Measurements from ENCODE around the gene EPHB2.
"Not testable (repeated sequence)": the region's sequence is repeated elsewhere in the genome, so short reads cannot be mapped to it uniquely, and the experiment has no call there.

EPHB2 gene

DNA sequence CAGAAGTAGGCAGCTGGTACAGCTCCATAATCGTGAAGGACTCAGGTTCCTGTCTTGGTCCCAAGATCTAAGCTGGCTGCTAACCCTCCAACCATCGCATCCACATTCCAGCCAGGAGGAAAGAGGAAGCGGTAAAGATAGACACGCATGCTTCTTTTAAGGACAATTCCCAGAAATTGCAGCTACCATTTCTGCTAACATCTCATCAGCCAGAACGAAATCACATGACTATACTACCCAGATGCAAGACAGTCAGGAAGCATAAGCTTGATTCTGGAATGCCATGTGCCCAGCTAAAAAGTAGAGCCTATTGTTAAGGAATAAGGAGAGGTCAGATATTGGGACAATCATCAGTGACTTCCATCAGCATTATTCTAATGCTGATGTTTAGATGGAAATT is 110.4 kb downstream of the EPHB2 start:
- no peak for DNase-seq (ENCODE audit: low read depth)

DNA sequence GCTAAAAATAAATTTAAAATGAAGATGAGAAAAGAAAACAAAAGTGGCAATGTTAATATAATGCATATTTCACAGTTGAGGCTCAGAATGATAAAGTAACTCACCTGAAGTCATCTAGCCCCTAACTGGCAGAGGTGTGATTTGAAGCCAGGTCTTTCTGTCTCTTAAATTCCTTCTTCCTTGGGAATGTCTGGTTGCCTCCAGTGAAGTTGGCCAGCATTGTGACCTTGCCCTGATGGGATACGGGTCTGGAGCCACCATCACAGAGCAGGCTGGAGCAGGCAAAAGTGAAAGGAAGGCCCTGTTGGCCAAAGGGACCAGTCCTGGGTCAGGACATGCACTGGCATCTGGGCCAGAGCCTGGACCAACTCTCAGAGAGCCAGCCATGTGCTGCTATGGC is 111.7 kb downstream of the EPHB2 start:
- DNase-seq (ENCODE audit: low read depth), result no peak

DNA sequence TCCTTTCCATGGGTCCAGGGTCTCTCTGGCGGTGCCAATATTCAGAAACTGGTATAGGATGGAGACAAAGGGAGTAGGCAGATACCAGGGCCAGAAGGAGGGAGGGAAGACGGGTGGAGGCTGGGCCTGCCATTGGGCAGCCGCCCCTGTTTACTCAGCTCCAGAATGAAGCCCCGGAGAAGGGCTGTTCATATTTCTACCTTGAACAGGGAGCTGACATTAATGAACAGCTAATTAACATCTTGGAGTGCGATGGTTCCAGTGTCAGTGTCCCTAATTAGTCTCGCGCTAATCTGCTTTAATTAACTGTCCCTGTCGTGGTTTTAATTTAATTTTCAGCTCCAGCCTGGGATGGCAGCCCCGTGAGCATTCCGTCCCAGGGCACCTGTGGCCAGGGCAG is 113.8 kb downstream of the EPHB2 start:
- DNase-seq (ENCODE audit: low read depth), result no peak

DNA sequence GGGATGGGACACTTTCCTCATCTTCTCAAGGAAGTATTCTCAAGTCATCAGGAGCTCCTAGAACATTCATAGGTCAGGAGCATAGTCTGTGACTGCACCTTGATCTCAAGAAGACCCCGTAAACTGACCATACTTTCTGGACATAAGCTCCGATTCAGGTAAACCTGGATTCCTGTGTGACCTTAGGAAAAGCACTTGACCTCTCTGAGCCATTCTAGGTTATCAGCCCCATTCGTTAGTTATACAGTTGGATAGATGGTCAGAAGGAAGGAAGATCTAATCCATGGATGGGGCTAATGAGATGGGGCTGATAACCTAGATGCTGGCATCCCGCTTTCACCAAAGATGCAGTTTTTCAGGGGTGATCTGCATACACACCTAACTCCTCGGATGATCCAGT is 114.3 kb downstream of the EPHB2 start:
- no peak for DNase-seq (ENCODE audit: low read depth)

DNA sequence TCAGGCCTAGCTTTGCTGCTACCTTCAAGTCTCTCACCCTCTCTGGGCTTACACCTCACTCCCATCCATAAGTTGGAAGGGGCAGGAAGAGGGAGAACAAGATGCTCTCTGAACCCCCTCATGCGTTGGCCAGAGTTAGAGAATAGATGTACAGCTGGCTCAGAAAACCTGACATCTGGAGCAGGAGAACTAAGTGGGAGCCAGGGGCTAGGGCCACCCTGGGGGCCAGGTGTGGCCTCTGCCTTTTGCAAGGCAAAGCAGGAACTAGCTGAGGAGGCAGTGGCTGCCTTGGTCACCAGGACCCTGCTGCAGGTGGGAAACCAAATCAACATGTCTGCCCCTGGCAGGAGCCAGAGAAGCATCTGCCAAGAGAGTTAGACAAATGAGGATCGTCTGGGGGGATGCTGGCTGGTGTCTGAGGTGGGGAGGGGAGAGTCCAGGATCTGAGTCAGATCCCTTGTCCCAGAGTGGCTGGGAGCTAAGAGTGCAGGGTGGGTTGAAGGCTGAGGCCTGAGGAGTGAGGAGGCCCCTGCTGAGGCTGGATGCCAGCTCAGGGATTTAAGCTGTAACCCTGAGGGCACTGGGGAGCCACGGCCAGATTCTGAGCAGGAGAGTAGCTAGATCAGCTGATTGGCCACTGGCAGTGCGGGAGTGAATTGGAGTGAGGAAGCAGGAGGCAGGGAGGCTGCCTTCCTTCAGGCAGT is 115.0 kb downstream of the EPHB2 start:
- DNase-seq (ENCODE audit: low read depth), result no peak

DNA sequence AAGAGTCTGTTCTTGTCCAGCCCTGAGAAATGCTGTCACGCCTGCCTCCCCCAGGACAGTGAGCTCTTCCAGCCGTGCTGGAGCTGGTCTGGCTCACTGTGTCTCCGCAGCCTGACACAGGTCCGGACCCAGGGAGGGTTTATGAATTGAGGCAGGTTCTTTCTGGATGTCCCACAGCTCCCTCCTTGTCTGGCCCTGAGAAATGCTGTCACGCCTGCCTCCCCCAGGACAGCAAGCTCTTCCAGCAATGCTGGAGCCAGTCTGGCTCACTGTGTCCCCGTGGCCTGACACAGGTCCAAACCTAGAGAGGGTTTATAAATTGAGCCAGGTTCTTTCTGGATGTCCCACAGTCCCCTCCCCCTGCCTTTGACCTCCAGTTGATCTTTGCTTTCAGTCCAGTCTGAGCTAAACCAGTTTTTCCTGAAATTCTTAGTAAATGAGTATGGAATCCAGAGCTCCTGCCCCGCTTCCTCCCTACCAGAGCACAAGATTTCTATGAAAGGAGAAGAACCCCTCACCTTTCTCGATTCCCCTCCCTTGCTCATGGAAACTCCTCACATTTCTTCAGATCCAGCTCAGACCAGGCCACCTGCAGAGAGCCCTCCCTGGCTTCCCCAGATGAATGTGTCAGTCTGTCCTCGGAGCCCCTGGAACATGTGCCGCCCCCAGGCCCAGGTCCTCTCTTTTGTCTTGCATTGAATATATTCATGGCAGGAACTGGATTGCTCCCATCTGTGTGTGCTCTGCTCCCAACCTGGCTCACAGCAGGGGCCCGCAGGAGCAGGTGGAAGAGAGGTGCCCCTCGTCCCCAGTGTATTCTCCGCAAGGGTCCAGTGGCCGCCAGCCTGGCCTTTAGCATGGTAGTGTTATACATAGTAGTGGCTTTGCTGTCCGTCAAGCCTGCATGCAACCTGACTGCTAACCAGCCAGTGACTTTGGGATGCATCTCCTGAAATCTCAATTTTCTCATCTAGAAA is 116.3 kb downstream of the EPHB2 start:
- no peak for DNase-seq (ENCODE audit: low read depth)

DNA sequence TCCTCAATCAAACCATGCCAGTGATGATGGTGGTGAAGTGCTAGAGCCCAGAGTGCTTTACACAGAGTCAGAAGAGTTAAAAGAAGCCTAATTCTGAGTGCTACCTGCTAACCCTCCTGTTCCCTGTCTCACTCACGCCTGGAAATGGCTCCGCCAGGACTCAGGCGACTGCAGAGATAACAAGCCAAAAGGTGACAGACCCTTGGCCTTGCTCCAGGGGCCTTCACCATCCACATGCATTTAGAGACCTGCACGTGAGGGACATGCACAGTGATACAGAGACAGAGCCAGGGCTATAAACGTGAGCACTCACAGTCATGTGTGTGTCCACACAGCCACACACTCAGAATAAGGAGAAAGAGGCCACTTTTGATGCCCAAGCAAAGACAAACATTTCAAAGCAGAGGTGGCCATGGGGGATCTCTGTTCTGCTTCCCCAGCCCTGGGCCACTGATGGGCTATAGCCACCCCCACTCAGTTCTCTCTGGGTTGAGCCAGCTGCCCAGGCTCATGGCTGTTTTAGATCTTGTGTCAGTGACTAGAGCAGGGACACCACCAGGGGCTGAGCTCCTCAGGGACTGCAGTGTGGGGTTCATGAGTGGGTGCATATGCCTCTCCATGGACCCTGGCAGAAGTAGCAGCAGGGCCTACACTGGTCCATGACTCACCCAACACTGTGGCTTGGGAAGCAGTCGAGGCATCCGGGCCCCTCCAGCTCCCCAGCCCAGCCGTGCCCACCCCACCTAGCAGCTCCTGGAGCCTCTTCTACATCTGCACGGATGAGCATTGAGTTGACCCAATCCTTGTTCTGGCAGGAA is 117.2 kb downstream of the EPHB2 start:
- no peak for DNase-seq (ENCODE audit: low read depth)

DNA sequence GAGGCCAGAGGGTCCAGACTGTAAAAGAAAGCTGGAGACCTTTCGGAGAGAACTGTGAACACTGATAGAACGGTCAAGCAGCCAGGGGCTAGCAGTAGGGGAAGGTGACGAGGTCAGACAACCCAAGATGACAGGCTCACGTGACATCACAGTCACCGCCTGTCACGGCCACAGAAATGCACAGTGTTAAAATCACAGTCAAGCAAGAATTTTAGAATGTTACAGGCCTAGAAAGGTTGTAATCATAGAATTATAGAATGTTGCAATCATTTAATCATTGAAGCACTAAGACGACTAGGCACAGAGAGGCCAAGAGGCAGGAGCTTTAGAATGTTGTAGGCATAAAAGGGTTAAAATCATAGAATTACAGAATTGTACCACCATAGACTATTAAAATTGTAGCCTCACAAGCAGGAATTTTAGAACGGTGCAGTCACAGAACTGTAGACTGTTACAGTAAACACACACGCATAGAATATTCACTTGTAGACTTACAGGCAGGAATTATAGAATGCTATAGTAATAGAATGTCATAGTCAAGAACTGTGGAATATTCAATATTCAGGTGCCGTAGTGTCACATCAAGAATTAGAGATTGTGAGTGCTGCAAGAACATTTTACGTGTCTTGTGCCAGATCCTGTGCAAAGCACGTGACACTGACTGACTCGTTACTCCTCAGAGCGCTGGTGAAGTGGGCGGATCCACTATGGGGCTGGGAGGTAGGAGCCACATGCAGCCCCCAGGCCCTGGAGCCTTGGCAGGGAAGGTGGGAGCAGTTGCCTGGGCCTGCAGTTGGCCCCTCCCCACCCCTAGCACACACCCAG is 118.1 kb downstream of the EPHB2 start:
- DNase-seq (ENCODE audit: low read depth), result no peak

DNA sequence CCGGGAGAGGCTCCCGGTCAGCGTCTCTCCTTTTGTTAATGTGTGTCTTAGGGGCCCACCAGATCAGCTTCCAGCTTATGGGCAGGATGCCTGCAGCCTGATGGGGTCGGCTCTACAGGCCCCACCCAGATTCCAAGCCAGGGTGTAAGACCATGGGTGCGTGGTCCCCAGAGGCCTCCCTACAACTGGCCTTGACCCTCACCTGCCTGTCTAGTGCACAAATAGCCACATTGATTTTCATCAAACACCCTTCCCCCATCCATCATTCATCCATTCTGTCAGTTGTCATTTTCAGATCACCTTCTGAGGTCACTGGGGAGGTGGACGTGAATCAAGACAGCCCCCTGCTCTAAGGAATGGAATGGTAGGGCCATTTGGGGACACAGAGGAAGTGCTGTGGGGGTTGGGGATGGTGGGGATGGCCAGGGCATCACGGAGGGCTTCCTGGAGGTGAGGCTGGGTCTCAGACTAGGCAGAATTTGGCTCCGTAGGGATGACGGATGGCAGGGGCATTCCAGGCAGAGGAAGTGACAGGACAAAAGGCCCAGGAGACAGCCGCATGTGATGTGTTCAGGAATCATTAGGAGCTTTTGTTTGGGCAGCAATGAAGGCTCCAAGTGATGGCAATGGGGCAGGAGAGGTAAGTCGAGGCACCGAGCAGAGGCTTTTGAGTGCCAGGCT is 118.8 kb downstream of the EPHB2 start:
- DNase-seq (ENCODE audit: low read depth), result no peak

DNA sequence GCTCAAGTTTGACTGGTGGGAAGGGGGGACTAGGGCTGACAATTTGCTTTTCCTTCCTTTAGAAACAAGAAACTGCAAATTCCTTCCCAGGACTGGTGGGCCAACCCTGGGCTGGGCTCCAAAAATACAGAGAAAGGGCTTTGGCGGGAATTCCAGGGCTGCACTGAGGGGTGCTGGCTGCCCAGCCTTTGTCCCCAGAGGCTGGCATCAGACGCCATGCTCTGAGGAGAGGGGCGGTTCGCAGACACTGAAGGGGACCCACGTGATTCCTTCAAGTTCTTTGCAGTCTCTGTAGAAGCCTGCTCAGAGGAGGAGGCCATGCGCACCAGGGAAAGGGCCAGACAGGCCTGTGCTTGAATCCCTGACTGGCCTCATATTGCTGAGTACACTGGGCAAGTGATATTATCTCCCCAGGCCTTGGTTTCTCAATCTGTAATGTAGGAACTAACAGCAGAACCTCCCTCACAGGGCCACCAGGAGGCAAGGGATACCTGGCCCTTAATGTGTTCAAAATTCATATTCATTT is 119.5 kb downstream of the EPHB2 start:
- DNase-seq (ENCODE audit: low read depth), result no peak

DNA sequence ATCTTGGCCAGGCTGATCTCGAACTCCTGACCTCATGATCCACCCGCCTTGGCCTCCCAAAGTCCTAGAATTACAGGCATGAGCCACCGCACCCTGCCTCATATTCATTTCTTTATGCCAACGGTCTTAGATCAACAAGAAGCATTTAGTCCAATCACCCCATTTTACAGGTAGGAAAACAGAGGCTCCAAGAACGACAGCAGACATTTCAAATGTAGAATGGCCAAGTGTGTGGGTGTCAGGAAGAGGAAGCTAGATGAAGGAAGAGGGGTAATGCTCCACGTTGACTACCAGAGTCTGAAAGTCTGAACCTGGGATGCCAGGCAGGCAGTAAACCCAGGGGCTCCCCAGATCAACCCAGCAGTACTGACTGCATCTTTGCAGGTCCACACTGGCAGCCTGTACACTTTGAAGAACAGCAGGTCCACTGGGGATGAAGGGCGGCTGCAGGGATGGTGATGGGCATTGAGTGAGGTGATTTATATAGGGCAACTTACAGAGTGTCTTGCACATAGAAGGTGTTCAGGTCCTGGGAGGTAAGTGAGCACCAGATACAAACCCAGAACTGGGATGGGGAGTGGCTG is 120.2 kb downstream of the EPHB2 start:
- no peak for DNase-seq (ENCODE audit: low read depth)

DNA sequence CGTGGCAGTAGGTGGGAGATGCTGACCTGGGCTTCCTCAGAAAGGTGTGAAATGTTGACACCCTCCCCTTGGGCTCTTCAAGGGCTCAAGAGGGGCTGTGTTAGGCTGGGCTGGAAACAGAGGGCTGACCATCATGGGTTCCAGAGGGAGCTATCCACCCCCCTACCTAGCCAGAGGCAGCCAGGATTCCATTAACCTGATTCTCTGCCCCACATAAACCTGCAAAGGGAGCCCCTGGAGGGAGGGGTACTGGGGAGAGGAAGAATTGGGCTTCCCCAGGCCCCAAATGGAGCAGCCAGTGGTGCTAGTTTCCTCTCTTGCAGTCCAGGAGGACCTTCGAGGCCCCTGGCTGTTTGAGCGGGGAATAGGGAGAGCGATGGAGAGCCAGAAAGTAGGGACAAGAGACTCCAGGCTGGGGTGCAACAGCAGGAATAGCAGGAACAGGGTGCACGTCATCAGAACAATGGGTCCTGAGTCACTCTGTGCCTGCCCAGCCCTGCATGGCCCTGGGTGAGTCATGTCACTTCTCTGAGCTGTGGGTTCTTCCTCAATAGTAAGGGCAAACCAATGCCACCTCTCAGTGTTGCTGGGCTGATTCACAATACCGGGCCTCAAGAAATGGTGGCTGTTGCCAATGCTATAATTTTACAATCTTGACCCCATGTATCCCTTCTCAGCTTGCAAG is 121.2 kb downstream of the EPHB2 start:
- DNase-seq (ENCODE audit: low read depth), result no peak

DNA sequence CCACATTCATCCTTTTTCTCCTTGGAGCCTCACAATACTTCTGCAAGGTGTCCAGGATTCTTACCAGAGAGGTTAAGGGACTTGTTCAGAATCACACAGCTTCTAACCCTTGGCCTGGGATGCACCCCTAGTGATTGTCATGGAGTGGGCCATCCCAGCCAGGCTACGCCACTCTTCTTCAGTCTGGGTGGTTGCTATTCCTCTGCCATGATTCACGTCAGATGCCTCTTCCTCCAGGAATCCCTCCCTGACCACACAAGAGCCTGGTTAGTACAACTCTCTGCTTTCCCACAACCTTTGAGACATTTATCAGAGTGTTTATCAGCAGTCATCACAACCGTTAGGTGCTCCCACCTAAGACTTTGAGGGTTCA is 121.8 kb downstream of the EPHB2 start:
- DNase-seq (ENCODE audit: low read depth), result no peak

DNA sequence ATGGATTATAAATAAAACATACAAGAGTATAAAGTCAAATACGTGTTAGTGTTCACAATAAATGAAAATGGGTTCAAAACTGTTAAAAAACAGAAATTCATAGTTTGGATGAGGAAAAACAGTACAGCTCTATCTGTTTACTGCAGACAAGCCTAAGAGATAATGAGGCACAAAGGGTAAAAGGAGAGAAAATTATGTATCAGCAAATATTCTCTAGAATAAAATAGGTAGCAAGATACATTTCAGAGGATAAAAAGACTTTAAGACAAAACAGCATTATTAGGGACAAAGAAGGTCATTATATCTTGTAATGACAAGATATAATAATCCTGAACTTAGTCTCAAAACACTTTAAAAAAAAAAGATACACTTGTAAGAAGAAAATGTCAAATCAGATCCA is 123.1 kb downstream of the EPHB2 start:
- no peak for DNase-seq (ENCODE audit: low read depth)

DNA sequence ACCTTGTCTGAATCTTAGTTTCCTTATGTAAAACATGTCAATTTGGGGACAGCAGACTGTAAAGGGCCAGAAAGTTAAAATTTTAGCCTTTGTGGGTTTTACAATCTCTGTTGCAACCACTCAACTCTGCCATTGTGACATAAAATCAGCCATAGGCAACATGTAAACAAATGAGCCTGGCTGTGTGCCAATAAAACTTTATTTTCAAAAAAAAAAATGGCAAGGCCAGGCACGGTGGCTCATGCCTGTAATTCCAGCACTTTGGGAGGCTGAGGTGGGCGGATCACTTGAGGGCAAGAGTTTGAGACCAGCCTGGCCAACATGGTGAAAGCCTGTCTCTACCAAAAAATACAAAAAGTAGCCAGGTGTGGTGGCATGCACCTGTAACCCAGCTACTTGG is 123.8 kb downstream of the EPHB2 start:
- DNase-seq (ENCODE audit: low read depth), result not testable (repeated sequence)

DNA sequence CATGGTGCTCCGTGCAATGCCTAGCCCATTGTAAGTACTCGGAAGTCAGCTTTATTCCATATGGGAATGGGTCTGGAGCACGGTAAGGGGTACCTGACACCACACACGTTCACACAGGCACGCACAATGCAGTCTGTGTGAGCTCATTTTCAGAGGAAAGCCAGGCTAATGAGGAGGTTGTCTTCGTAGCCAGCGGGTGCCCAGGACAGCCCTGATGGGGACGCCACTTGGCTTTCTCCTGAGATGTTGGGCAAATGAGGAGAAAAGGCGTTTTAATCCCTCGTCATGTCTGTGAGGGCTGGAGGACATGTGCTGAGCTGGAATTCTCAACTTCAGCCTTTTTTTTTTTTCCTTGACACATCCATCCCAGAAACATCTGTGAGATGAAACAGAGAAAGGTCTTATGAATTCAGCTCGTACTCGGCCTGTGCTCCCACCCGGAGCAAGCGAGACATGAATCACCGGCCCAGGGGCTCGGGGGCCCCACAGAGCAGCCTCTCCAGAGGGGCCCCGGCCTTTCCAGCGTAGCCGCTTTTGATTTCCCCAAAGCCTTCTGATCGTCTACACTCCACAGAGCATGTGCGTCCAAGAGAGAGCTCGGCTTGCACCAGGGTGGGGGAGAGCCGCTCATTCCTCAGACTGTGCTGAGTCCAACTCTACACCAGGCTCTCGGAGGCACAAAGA is 125.1 kb downstream of the EPHB2 start:
- DNase-seq (ENCODE audit: low read depth), result no peak

DNA sequence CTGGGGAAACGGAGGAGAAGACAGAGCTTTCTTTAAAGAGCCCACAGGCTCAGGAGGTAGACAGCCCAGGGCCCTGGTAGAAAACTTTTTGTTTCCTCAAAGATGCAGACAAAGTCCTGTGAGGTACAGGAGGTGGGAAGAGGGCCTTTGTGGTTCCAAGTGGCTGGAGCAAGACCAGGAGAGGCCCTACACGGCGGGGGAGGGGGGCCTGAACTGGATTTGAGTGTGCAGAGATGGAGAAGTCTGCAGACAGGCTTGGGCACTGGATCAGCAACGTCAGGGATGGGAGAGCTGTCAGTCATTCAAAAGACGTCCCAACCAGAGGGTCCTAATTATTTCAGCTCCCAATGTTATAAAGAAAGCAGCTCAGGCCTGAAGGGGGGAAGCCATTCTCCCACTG is 126.2 kb downstream of the EPHB2 start:
- no peak for DNase-seq (ENCODE audit: low read depth)

DNA sequence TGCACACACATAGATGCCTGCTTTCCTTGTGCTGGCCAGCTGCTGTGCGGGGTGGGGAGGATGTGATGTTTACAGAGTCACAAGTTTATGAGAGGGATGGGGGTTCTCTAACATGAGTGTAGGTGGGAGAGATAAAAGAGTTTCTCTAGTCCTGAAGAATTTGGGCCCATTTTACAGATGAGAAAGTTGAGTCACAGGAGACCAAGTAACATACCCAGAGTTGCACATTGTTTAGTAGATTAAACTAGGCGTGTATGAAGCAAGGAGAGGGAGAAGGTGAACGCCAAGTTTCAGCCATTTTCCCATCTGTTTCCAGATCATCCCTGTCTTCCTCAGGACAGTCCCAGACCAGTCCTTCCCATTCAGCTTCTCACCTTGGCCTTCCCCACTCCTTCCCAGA is 126.7 kb downstream of the EPHB2 start:
- DNase-seq (ENCODE audit: low read depth), result no peak

DNA sequence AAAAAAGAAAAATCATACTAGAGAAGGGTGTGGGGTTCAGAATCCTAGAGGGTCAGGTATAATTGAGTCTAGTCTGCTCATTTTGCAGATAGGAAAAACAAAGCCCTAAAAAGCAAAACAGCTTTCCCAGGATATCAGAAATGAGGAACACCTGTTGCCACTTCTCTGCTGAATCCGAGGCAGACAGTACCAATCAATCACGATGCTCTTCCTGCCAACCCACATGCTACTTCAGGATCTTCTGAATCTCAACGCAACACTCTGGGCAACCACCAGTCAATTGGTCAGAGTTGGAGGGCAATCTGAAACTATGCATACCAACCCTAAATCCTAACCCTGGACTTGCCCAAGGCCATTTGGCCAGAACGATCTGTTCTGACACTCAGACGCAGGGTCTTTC is 128.3 kb downstream of the EPHB2 start:
- no peak for DNase-seq (ENCODE audit: low read depth)

All from stimulated activated CD4-positive, alpha-beta T cell treated with anti-CD3 and anti-CD28 coated beads, Interleukin-2, amount 100 ng/mL, for 4 hours (primary cell).